Measurements from ENCODE around the gene COX15.
"Not testable (repeated sequence)": the region's sequence is repeated elsewhere in the genome, so short reads cannot be mapped to it uniquely, and the experiment has no call there.

COX15 gene

GRCh38 chr10:99740933-99741559, 9.1 kb upstream of the COX15 start:
- FAIRE-seq, result no peak
- no peak for DNase-seq (ENCODE audit: low spot score)

GRCh38 chr10:99740260-99740659, 8.3 kb upstream of the COX15 start:
- no peak for DNase-seq (ENCODE audit: low spot score)
- no peak for FAIRE-seq

GRCh38 chr10:99734111-99734510, 2.2 kb upstream of the COX15 start:
- not testable (repeated sequence) for DNase-seq (ENCODE audit: low spot score); FAIRE-seq

- no peak for DNase-seq (ENCODE audit: low spot score)
- FAIRE-seq, result no peak
Measured at GRCh38 chr10:99733366-99733765, 1.4 kb upstream of the COX15 start.

GRCh38 chr10:99731306-99732032, 458 bp downstream of the COX15 start:
- no peak for DNase-seq (ENCODE audit: low spot score)
- FAIRE-seq, result no peak

- no peak for FAIRE-seq
- DNase-seq (ENCODE audit: low spot score), result no peak
Measured at GRCh38 chr10:99730026-99730425, 1.9 kb downstream of the COX15 start.

GRCh38 chr10:99720387-99720786, 11.5 kb downstream of the COX15 start:
- FAIRE-seq (no peak), DNase-seq (ENCODE audit: low spot score) (no peak)

GRCh38 chr10:99714446-99714845, 17.5 kb downstream of the COX15 start:
- FAIRE-seq, result no peak
- no peak for DNase-seq (ENCODE audit: low spot score)

GRCh38 chr10:99711129-99711719, 20.7 kb downstream of the COX15 start:
- FAIRE-seq, result no peak
- peak; percentile 34 for DNase-seq (ENCODE audit: low spot score)

GRCh38 chr10:99709480-99710229, 22.3 kb downstream of the COX15 start:
- DNase-seq (ENCODE audit: low spot score) (no peak), FAIRE-seq (no peak)

- no peak for DNase-seq (ENCODE audit: low spot score)
- FAIRE-seq, result no peak
Measured at GRCh38 chr10:99708428-99709012, 23.4 kb downstream of the COX15 start.

GRCh38 chr10:99700649-99701048, 31.3 kb downstream of the COX15 start:
- no peak for FAIRE-seq
- no peak for DNase-seq (ENCODE audit: low spot score)

- no peak for FAIRE-seq
- DNase-seq (ENCODE audit: low spot score), result no peak
Measured at GRCh38 chr10:99698504-99699080, 33.3 kb downstream of the COX15 start.

GRCh38 chr10:99695761-99696160, 36.2 kb downstream of the COX15 start:
- DNase-seq (ENCODE audit: low spot score) (no peak), FAIRE-seq (no peak)

GRCh38 chr10:99693933-99694583, 37.9 kb downstream of the COX15 start:
- no peak for FAIRE-seq

GRCh38 chr10:99689461-99689860, 42.5 kb downstream of the COX15 start:
- DNase-seq (ENCODE audit: low spot score) (no peak), FAIRE-seq (no peak)

More at GRCh38 chr10:99693933-99694583, 37.9 kb downstream of the COX15 start:
- no peak for DNase-seq (ENCODE audit: low spot score)

GRCh38 chr10:99685597-99685967, 46.3 kb downstream of the COX15 start:
- DNase-seq (ENCODE audit: low spot score), result no peak
- FAIRE-seq, result no peak

- FAIRE-seq (no peak), DNase-seq (ENCODE audit: low spot score) (peak; percentile 12)
Measured at GRCh38 chr10:99682752-99683151, 49.2 kb downstream of the COX15 start.

Measured in urothelium cell line (cell line).